ENCODE data around the gene FITM1.

FITM1 gene

GRCh38 chr14:24157331-24157730 lies 26.9 kb downstream of the FITM1 start:
- Histone ChIP-seq H3K27ac (ENCODE audit: extremely low read depth, low read depth, low read length) (no peak overlapping the region), H3K36me3 (ENCODE audit: control insufficient read depth in 2 of 2, insufficient read depth in 1 of 2, low read length in 2 of 2) (peaks cover 46 to 69% of the 10 kb centered on the region in 2 experiments), H3K4me3 (ENCODE audit: low read depth, low read length) (no peak overlapping the region), H3K9me3 (ENCODE audit: control insufficient read depth, insufficient read depth, low read depth, low read length) (no peaks in the 10 kb centered on the region), H3K4me1 (ENCODE audit: control insufficient read depth, insufficient read depth, low read length) (peaks cover 5% of the 10 kb centered on the region)
- TF ChIP-seq ZNF473 (tag by site-specific recombination; IDR thresholded peaks at IDR 0.05), result no peak
- TF ChIP-seq ZNF837 (tag by site-specific recombination; IDR thresholded peaks at IDR 0.05), result no peak
- TF ChIP-seq ZNF146 (tag by site-specific recombination; IDR thresholded peaks at IDR 0.05), result no peak
- TF ChIP-seq, protein P1, sequence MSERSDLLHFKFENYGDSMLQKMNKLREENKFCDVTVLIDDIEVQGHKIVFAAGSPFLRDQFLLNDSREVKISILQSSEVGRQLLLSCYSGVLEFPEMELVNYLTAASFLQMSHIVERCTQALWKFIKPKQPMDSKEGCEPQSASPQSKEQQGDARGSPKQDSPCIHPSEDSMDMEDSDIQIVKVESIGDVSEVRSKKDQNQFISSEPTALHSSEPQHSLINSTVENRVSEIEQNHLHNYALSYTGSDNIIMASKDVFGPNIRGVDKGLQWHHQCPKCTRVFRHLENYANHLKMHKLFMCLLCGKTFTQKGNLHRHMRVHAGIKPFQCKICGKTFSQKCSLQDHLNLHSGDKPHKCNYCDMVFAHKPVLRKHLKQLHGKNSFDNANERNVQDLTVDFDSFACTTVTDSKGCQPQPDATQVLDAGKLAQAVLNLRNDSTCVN (tag by site-specific recombination; optimal IDR thresholded peaks at IDR 0.05), result no peak
- TF ChIP-seq ZBTB8A (tag by site-specific recombination; IDR thresholded peaks at IDR 0.05), result no peak
- TF ChIP-seq ZNF354C (tag by site-specific recombination; IDR thresholded peaks at IDR 0.05; ENCODE audit: borderline replicate concordance, low read depth), result no peak
- TF ChIP-seq, protein P2, sequence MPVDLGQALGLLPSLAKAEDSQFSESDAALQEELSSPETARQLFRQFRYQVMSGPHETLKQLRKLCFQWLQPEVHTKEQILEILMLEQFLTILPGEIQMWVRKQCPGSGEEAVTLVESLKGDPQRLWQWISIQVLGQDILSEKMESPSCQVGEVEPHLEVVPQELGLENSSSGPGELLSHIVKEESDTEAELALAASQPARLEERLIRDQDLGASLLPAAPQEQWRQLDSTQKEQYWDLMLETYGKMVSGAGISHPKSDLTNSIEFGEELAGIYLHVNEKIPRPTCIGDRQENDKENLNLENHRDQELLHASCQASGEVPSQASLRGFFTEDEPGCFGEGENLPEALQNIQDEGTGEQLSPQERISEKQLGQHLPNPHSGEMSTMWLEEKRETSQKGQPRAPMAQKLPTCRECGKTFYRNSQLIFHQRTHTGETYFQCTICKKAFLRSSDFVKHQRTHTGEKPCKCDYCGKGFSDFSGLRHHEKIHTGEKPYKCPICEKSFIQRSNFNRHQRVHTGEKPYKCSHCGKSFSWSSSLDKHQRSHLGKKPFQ (tag by site-specific recombination; IDR thresholded peaks at IDR 0.05), result no peak
- TF ChIP-seq HOXD13 (CRISPR knock-in tag; IDR thresholded peaks at IDR 0.05; ENCODE audit: borderline replicate concordance), result no peak
- TF ChIP-seq ZSCAN30 (tag by site-specific recombination; IDR thresholded peaks at IDR 0.05), result no peak
- TF ChIP-seq BCL11A (tag by site-specific recombination; IDR thresholded peaks at IDR 0.05; ENCODE audit: low read depth), result no peak
- no peak for TF ChIP-seq ZNF24 (tag by site-specific recombination; IDR thresholded peaks at IDR 0.05)
- no peak for TF ChIP-seq ZFP41 (tag by site-specific recombination; IDR thresholded peaks at IDR 0.05; ENCODE audit: borderline replicate concordance)
- TF ChIP-seq ZNF548 (tag by site-specific recombination; IDR thresholded peaks at IDR 0.05), result no peak
- TF ChIP-seq GLIS2 (tag by site-specific recombination; IDR thresholded peaks at IDR 0.05), result no peak
- TF ChIP-seq ZNF610 (tag by site-specific recombination; IDR thresholded peaks at IDR 0.05; ENCODE audit: borderline replicate concordance), result no peak
- TF ChIP-seq ZNF596 (tag by site-specific recombination; IDR thresholded peaks at IDR 0.05), result no peak
- TF ChIP-seq, protein P3, sequence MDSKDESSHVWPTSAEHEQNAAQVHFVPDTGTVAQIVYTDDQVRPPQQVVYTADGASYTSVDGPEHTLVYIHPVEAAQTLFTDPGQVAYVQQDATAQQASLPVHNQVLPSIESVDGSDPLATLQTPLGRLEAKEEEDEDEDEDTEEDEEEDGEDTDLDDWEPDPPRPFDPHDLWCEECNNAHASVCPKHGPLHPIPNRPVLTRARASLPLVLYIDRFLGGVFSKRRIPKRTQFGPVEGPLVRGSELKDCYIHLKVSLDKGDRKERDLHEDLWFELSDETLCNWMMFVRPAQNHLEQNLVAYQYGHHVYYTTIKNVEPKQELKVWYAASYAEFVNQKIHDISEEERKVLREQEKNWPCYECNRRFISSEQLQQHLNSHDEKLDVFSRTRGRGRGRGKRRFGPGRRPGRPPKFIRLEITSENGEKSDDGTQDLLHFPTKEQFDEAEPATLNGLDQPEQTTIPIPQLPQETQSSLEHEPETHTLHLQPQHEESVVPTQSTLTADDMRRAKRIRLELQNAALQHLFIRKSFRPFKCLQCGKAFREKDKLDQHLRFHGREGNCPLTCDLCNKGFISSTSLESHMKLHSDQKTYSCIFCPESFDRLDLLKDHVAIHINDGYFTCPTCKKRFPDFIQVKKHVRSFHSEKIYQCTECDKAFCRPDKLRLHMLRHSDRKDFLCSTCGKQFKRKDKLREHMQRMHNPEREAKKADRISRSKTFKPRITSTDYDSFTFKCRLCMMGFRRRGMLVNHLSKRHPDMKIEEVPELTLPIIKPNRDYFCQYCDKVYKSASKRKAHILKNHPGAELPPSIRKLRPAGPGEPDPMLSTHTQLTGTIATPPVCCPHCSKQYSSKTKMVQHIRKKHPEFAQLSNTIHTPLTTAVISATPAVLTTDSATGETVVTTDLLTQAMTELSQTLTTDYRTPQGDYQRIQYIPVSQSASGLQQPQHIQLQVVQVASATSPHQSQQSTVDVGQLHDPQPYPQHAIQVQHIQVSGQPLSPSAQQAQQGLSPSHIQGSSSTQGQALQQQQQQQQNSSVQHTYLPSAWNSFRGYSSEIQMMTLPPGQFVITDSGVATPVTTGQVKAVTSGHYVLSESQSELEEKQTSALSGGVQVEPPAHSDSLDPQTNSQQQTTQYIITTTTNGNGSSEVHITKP (tag by site-specific recombination; IDR thresholded peaks at IDR 0.05), result no peak
- no peak for TF ChIP-seq PATZ1 (tag by site-specific recombination; IDR thresholded peaks at IDR 0.05)
- CTCF ChIA-PET, result interaction anchor here (1.2 kb wide), 1 partner anchor 11 kb away, joined by 4 read pairs; the partner anchor contains the start of genes PSME2 and RNF31
- POLR2A ChIA-PET, result interaction anchor here (1.7 to 2.9 kb wide), 2 partner anchors 11 to 43 kb away, joined by 4 to 8 read pairs; partner anchors contain the start of genes DCAF11, NRL and PSME2

Data from HEK293 (cell line).